B cell (primary cell): Measurements from ENCODE around the gene ITPR3. TPM values are rescaled to one million over a fixed set of nuclear protein-coding genes. Genes with fewer than 3 reads are reported as not detected.

ENCODE experiments used
- ATAC-seq: fragments of 200-7000 bp; cut with Tn5 transposase; one replicate; pipeline ENCODE4 v1.10.0; 2021; ENCODE audit warnings: low read depth, mild to moderate bottlenecking, moderate number of reproducible peaks, moderate library complexity
- CTCF ChIA-PET: fragments of 350-600 bp; sonication (Branson Sonifier 250); formaldehyde crosslinking; loops from one replicate; lab custom pipeline; 2021; ENCODE audit warnings: antibody characterized with exemption, inconsistent platforms; lab: Charles Lee
- POLR2A ChIA-PET: fragments of 350-600 bp; sonication (Branson Sonifier 250); formaldehyde crosslinking; loops from one replicate; lab custom pipeline; 2021; ENCODE audit warnings: antibody characterized with exemption; lab: Charles Lee
- DNase-seq: peaks from one replicate; pipeline ENCODE4 v3.0.0; 2013
- H2AFZ ChIP-seq: 2 replicates; pipeline ENCODE4 v1.6.1; 2012; ENCODE audit warnings: mild to moderate bottlenecking, low read depth, low read length; ENCODE audit not compliant: insufficient read depth, poor library complexity, severe bottlenecking
- H3K27ac ChIP-seq, 2 donors: 1 replicate in 1 of 2; 2 replicates in 1 of 2; pipeline ENCODE4 v1.5.1; 2012 to 2013; ENCODE audit warnings: low read length in 2 of 2, mild to moderate bottlenecking in 2 of 2, moderate library complexity in 1 of 2
- H3K27me3 ChIP-seq, 4 experiments: fragments of 200-600 bp in 1 of 4; sonication (generic) in 1 of 4; replicated peaks in 1 of 4; 1 replicate in 2 of 4; 2 replicates in 2 of 4; pipeline versions ENCODE4 v1.6.1 to v1.7.0; 2013 to 2016; ENCODE audit warnings: low read length in 3 of 4, mild to moderate bottlenecking in 2 of 4, mixed read lengths in 1 of 4, moderate library complexity in 1 of 4; ENCODE audit not compliant: insufficient read depth in 4 of 4, control insufficient read depth in 3 of 4; ENCODE audit errors: control extremely low read depth in 1 of 4
- H3K36me3 ChIP-seq, 2 experiments: replicated peaks in 1 of 2; 1 replicate in 1 of 2; 2 replicates in 1 of 2; pipeline versions ENCODE4 v1.6.1 to v1.7.1; 2013; ENCODE audit warnings: low read length in 1 of 2; ENCODE audit not compliant: insufficient read depth in 2 of 2, control insufficient read depth in 1 of 2; ENCODE audit errors: control extremely low read depth in 1 of 2, extremely low read depth in 1 of 2
- H3K4me1 ChIP-seq, 2 donors: fragments of 200-600 bp in 1 of 2; sonication (generic) in 1 of 2; 1 replicate in 1 of 2; 2 replicates in 1 of 2; pipeline versions ENCODE4 v1.5.1 to v1.6.1; 2013 to 2017; ENCODE audit warnings: low read length in 2 of 2; ENCODE audit not compliant: control insufficient read depth in 2 of 2, insufficient read depth in 2 of 2
- H3K4me2 ChIP-seq: replicated peaks from 2 replicates; pipeline ENCODE3; 2012; ENCODE audit warnings: mild to moderate bottlenecking, low read depth, low read length; ENCODE audit not compliant: poor library complexity, severe bottlenecking
- H3K4me3 ChIP-seq, 5 experiments: fragments of 200-600 bp in 1 of 5; sonication (generic) in 1 of 5; 1 replicate in 3 of 5; 2 replicates in 2 of 5; pipeline versions ENCODE4 v1.5.1 to v1.7.0; 2011 to 2016; ENCODE audit warnings: low read length in 4 of 5, mild to moderate bottlenecking in 4 of 5, low read depth in 2 of 5, control low read depth in 1 of 5, moderate library complexity in 1 of 5; ENCODE audit not compliant: insufficient read depth in 1 of 5; ENCODE audit errors: control extremely low read depth in 1 of 5, extremely low read depth in 1 of 5
- H3K79me2 ChIP-seq: fragments of 200-600 bp; sonication (generic); one replicate; pipeline ENCODE4 v1.6.0; 2016; ENCODE audit warnings: low read length; ENCODE audit not compliant: control insufficient read depth, insufficient read depth
- H3K9ac ChIP-seq: fragments of 200-600 bp; sonication (generic); 2 replicates; pipeline ENCODE4 v1.6.1; 2017; ENCODE audit warnings: mild to moderate bottlenecking, low read length, moderate library complexity
- H3K9me3 ChIP-seq, 3 donors: one replicate each; pipeline versions ENCODE4 v1.6.1 to v1.7.1; 2013; ENCODE audit warnings: low read length in 2 of 3; ENCODE audit not compliant: control insufficient read depth in 2 of 3, insufficient read depth in 1 of 3; ENCODE audit errors: control extremely low read depth in 1 of 3
- H4K20me1 ChIP-seq: 2 replicates; pipeline ENCODE4 v1.6.0; 2012; ENCODE audit warnings: mild to moderate bottlenecking, low read length; ENCODE audit not compliant: insufficient read depth, control insufficient read depth, poor library complexity, severe bottlenecking
- H3K27ac Mint-ChIP-seq: one replicate; pipeline ENCODE4 v1.8.0; 2021; ENCODE audit warnings: mixed read lengths
- H3K27me3 Mint-ChIP-seq: one replicate; pipeline ENCODE4 v1.8.0; 2021; ENCODE audit warnings: mixed read lengths
- H3K4me1 Mint-ChIP-seq: one replicate; pipeline ENCODE4 v1.8.0; 2021; ENCODE audit warnings: mixed read lengths
- H3K4me3 Mint-ChIP-seq: one replicate; pipeline ENCODE4 v1.8.0; 2021; ENCODE audit warnings: mixed read lengths
- H3K9me3 Mint-ChIP-seq: one replicate; pipeline ENCODE4 v1.8.0; 2022; ENCODE audit warnings: mixed read lengths; ENCODE audit not compliant: insufficient read depth
- EZH2 ChIP-seq: IDR thresholded peaks from 2 replicates; pipeline ENCODE4 v1.6.1; 2012; ENCODE audit warnings: borderline replicate concordance, low read depth, mild to moderate bottlenecking, moderate library complexity, low read length; ENCODE audit not compliant: insufficient read depth, poor library complexity, severe bottlenecking
- WGBS: methylation state at CpG from one replicate; pipeline ENCODE4 v1.1.5; 2013; ENCODE audit warnings: missing lambda C conversion rate; ENCODE audit not compliant: insufficient coverage; 5-methylcytosine and 5-hydroxymethylcytosine counted together
- intact Hi-C: fragments of 100-400 bp; cut with micrococcal nuclease; formaldehyde crosslinking; loops from one replicate; pipeline ENCODE4 v1.10.0; 2022
- polyA plus RNA-seq: library from polyadenylated mRNA; depleted of rRNA; stranded (reverse); fragments of >200 nt; gene quantifications from 2 replicates; pipeline ENCODE4 v1.2.3, GENCODE V29; 2012
- total RNA-seq, 2 donors: library from RNA; stranded (reverse); fragments of 120-200 nt in 1 of 2; gene quantifications; 1 replicate in 1 of 2; 2 replicates in 1 of 2; pipeline versions ENCODE4 v1.2.3 to v1.2.4, GENCODE V29; 2013 to 2022
- TF ChIP-seq, protein P1 (sequence below): fragments of 200-600 bp; IDR thresholded peaks from one replicate; pipeline ENCODE4 v1.8.0; 2022; ENCODE audit warnings: antibody characterized with exemption, mild to moderate bottlenecking

Gene ITPR3
- total and polyA plus RNA-seq, 2 donors (not counting 1 experiment from before 2014, with no cell fraction given) = 61.9 to 67.6 TPM

DNA sequence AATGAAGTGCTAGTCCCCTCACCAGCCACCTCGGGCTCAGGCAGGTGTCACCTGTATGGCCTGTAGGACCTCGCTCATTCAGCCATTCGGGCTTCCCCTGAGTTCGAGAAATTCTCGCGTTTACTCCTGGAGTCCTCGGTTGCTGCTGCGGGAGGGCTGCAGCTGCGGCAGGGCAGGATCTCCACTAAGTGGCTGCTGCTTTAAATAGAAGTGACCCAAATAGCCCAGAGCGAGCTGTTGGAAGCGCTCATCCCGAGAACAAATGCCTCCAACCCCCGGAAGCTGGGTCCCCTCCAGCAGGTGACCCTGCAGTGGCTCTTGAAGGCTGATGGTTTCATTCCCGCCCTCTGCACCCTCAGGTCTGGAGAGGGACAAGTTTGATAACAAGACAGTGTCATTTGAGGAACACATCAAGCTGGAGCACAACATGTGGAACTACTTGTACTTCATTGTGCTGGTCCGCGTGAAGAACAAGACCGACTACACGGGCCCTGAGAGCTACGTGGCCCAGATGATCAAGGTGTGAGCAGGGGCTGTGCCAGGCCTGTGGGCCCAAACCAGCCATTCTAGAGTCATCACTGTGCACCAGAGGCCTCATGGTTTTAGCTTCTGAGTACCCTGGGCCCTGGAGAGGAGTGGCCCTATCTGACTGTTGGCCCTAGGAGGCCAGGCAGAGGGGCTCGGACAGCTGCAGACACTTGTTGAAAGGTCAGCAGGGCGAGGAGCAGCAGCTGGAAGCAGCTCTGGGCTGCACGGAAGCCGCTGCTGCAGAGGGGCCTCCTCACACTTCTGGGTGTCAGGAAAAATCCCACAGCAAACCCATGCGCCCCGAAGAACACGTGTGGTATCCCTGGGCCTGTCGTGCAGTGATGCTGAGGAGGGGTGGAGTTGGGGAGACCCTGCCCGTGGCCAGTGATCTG is 72.3 kb downstream of the ITPR3 start:
- Mint-ChIP-seq H3K9me3 (no peaks in the 10 kb centered on the region), H3K4me1 (peaks cover 61% of the 10 kb centered on the region), H3K27ac (peak overlapping the region; percentile 99), H3K4me3 (peak overlapping the region; percentile 73), H3K27me3 (no peaks in the 10 kb centered on the region)
- no peak for DNase-seq
- Histone ChIP-seq H3K36me3 (peaks cover 0 to 42% of the 10 kb centered on the region in 2 experiments), H3K79me2 (no peaks in the 10 kb centered on the region), H3K4me3 (no peak overlapping the region), H3K27me3 (no peaks in the 10 kb centered on the region), H3K9me3 (no peaks in the 10 kb centered on the region), H3K4me2 (peak overlapping the region; percentile 82), H3K9ac (peak overlapping the region; percentile 17), H3K4me1 (peaks cover 63 to 68% of the 10 kb centered on the region in 2 donors), H4K20me1 (no peaks in the 10 kb centered on the region), H3K27ac (peak overlapping the region; percentile 88 to 91), H2AFZ (peak overlapping the region; percentile 47)
- ChIA-PET CTCF (interaction anchor here (0.6 to 3.5 kb wide), 12 partner anchors 8 to 1063 kb away, joined by 3 to 15 read pairs (median 7); partner anchors contain the start of genes ITPR3 and UQCC2), POLR2A (interaction anchor here (1.6 kb wide), 1 partner anchor 72 kb away, joined by 4 read pairs; no protein-coding TSS in a partner anchor)
- intact Hi-C loops = no loop called here
- 60% methylated on average over 28 of the region's 28 CpGs for WGBS
- no peak for TF ChIP-seq EZH2
- TF ChIP-seq, protein P1, sequence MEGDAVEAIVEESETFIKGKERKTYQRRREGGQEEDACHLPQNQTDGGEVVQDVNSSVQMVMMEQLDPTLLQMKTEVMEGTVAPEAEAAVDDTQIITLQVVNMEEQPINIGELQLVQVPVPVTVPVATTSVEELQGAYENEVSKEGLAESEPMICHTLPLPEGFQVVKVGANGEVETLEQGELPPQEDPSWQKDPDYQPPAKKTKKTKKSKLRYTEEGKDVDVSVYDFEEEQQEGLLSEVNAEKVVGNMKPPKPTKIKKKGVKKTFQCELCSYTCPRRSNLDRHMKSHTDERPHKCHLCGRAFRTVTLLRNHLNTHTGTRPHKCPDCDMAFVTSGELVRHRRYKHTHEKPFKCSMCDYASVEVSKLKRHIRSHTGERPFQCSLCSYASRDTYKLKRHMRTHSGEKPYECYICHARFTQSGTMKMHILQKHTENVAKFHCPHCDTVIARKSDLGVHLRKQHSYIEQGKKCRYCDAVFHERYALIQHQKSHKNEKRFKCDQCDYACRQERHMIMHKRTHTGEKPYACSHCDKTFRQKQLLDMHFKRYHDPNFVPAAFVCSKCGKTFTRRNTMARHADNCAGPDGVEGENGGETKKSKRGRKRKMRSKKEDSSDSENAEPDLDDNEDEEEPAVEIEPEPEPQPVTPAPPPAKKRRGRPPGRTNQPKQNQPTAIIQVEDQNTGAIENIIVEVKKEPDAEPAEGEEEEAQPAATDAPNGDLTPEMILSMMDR = no peak
- peak; percentile 12 for ATAC-seq
